Subcutaneous abdominal adipose tissue (tissue), 5 donors: Measurements from ENCODE around the gene FAM50A.
A peak's percentile ranks its signal among the peaks of the same experiment; 100 is the strongest.
"Not testable (repeated sequence)": the region's sequence is repeated elsewhere in the genome, so short reads cannot be mapped to it uniquely, and the experiment has no call there.

Experiments used
- H3K27ac ChIP-seq: one replicate; pipeline ENCODE4 v1.7.0; 2013; ENCODE audit warnings: low read depth, mild to moderate bottlenecking, inconsistent platforms, low read length, moderate library complexity
- H3K27me3 ChIP-seq, 5 donors: one replicate each; pipeline ENCODE4 v1.7.0; 2013; ENCODE audit warnings: low read length in 5 of 5, inconsistent platforms in 1 of 5; ENCODE audit not compliant: control insufficient read depth in 5 of 5, insufficient read depth in 4 of 5
- H3K36me3 ChIP-seq, 5 donors: one replicate each; pipeline ENCODE4 v1.7.0; 2013; ENCODE audit warnings: low read length in 5 of 5; ENCODE audit not compliant: control insufficient read depth in 5 of 5, insufficient read depth in 5 of 5
- H3K4me1 ChIP-seq, 5 donors: one replicate each; pipeline ENCODE4 v1.7.0; 2013; ENCODE audit warnings: low read length in 5 of 5, mild to moderate bottlenecking in 3 of 5, moderate library complexity in 1 of 5; ENCODE audit not compliant: control insufficient read depth in 5 of 5, insufficient read depth in 5 of 5
- H3K4me3 ChIP-seq, 5 donors: one replicate each; pipeline ENCODE4 v1.7.0; 2013; ENCODE audit warnings: low read length in 5 of 5, low read depth in 1 of 5
- H3K9ac ChIP-seq, 5 donors: one replicate each; pipeline ENCODE4 v1.7.0; 2013; ENCODE audit warnings: low read length in 5 of 5, mild to moderate bottlenecking in 4 of 5, moderate library complexity in 3 of 5
- H3K9me3 ChIP-seq, 5 donors: one replicate each; pipeline ENCODE4 v1.7.0; 2013; ENCODE audit warnings: low read length in 5 of 5; ENCODE audit not compliant: control insufficient read depth in 5 of 5
- donor health status: healthy.
- donor health status: healthy.
- donor health status: healthy.
- donor health status: healthy.
- donor health status: healthy.

Gene FAM50A, protein sequence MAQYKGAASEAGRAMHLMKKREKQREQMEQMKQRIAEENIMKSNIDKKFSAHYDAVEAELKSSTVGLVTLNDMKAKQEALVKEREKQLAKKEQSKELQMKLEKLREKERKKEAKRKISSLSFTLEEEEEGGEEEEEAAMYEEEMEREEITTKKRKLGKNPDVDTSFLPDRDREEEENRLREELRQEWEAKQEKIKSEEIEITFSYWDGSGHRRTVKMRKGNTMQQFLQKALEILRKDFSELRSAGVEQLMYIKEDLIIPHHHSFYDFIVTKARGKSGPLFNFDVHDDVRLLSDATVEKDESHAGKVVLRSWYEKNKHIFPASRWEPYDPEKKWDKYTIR

DNA sequence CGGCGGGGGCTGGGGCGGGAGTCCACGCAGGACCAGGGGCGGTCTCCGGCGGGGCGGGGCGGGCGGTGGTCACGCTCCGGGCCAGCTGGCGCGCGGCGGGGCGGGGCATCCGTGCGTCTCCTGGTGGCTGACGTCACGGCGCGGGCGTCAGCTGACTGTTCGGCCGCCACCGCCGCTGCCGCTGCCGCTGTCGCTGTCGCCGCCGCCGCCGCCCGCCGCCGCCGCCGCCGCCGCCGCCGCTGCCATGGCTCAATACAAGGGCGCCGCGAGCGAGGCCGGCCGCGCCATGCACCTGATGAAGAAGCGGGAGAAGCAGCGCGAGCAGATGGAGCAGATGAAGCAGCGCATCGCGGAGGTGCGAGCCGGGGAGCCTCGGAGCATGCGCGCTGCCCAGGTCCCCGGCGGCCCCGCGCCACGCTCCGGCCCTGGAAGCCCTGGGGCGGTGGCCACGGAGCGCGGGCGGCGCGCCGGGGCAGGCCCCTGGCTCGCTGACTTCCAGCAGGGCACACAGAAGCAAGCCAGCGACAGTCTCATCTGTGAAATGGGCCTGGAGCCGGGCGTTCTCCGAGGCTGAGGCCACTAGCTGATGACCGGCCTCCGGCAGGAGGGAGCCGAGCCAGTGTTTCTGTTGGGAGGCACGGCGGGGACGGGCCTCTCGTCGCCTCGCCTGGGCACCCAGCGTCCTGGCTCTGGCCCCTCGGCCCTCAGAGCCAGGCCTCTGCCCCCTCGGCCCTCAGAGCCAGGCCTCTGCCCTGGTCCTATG, at the start of gene FAM50A:
FAM50A (plus strand) TSS at position 150 of the 763 bp plus-strand sequence; CDS start at position 245, 95 bp downstream.
- Histone ChIP-seq H3K27ac (peak within 1 kb of the TSS; percentile 57), H3K9ac (peak within 1 kb of the TSS in 4 of 5 donors; percentile 48 to 78 (median 70)), H3K27me3 (peaks cover 0 to 10% (median 4%) of the 10 kb centered on the region in 5 donors), H3K9me3 (no peaks in the 10 kb centered on the region), H3K4me1 (peaks cover 0 to 26% (median 18%) of the 10 kb centered on the region in 5 donors), H3K4me3 (peak within 1 kb of the TSS; percentile 43 to 72 (median 61)), H3K36me3 (peaks cover 0 to 62% (median 33%) of the 10 kb centered on the region in 5 donors)

DNA sequence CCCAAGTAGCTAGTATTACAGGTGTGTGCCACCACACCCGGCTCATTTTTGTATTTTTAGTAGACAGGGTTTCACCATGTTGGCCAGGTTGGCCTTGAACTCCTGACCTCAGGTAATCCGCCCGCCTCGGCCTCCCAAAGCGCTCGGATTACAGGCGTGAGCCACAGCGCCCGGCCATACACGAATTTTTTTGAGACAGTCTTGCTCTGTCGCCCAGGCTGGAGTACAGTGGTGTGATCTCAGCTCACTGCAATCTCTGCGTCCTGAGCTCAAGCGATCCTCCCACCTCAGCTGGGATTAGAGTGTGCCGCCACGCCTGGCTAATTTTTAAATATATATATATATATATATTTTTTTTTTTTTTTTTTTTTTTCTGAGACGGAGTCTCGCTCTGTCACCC, 47.6 kb upstream of the FAM50A start:
- H3K9ac ChIP-seq, H3K27ac ChIP-seq, H3K4me3 ChIP-seq, H3K27me3 ChIP-seq: not testable (repeated sequence)
- peaks cover 0 to 24% (median 21%) of the 10 kb centered on the region in 5 donors for H3K36me3 ChIP-seq
- H3K9me3 ChIP-seq: peaks cover 0 to 11% (median 5%) of the 10 kb centered on the region in 5 donors
- peaks cover 8 to 29% (median 20%) of the 10 kb centered on the region in 5 donors for H3K4me1 ChIP-seq

DNA sequence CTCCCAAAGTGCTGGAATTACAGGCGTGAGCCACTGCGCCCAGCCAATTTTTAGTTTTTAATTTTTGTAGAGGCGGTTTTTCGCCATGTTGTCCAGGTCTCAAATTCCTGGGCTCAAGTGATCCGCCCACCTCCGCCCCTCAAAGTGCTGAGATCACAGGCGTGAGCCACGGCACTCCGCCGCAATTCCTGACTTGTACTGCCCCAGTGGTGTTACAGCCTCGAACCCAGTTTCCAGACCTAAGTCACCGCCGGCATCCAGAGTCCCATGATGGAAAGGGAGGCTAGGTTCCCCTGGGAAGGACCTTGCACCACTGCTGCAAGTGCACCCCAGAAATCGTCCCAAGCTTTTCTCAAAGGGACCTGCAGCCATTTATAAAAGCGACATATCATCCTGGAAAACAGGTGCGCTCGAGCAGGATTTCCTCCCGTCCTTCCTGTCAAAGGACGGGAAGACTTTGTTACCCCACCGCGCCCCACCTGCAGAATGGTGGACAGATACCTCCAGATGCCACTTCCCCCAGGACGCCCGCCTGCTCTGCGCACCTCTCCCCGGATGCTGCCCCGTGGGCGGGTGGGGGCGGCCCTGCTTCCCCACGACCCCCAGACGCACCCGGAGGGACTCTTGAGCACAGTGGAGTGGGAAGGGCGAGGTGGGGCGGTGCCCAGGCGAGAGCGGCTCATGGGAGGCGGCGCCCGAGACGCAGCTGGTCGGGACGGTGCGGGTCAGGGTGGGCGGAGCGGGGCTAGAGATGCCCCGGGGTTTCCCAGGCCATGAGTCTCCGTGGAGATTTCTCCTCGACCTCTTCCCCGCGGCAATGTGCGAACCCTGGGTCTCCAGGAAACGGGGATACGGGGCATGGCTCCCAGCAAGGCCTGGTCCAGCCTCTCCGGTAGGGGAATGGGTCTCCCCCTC, 46.7 kb upstream of the FAM50A start:
- peaks cover 8 to 29% (median 20%) of the 10 kb centered on the region in 5 donors for H3K4me1 ChIP-seq

DNA sequence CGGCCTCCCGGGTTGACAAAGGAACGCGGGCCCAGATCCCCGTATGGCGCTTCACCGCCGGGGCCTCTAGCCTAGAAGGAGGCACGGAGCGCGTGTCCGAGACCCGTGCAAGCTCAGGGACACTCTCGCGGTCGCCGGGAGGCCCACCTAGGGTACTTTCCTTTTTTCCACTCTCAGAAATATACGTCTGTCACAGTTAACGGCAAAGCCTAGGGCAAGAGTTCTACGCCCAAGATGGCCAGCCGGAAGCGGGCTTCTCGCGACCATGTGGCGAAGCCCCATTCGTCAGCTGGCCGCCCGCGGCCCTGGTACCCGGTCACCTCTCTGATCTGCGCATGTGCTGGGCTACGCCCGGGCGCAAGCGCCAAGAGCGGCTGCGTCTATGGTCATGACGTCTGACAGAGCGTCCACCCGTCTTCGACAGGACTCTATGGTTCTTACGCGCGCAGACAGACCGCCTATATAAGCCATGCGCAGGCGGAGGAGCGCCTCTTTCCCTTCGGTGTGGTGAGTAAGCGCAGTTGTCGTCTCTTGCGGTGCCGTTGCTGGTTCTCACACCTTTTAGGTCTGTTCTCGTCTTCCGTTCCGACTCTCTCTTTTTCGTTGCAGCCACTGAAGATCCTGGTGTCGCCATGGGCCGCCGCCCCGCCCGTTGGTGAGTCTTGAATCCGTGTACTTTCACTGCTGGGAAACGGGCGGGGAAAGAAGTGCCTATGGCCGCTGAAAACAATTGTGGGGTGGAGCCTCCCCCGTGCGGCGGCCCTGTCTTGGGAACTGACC, 45.9 kb upstream of the FAM50A start, which contains the start of gene RPL10:
RPL10 (plus strand) TSS at position 490 of the 780 bp plus-strand sequence; CDS start at position 633, 143 bp downstream.
- Histone ChIP-seq H3K27ac (peak within 1 kb of the TSS; percentile 95), H3K27me3 (peaks cover 0 to 7% (median 0%) of the 10 kb centered on the region in 5 donors), H3K36me3 (peaks cover 0 to 34% (median 22%) of the 10 kb centered on the region in 5 donors), H3K4me3 (peak within 1 kb of the TSS; percentile 71 to 88 (median 81)), H3K9ac (peak within 1 kb of the TSS; percentile 76 to 87 (median 84)), H3K9me3 (peaks cover 0 to 11% (median 5%) of the 10 kb centered on the region in 5 donors), H3K4me1 (peaks cover 8 to 29% (median 20%) of the 10 kb centered on the region in 5 donors)

More for the DNA sequence above, 46.7 kb upstream of the FAM50A start:
- H3K36me3 ChIP-seq: peaks cover 0 to 26% (median 22%) of the 10 kb centered on the region in 5 donors
- H3K27me3 ChIP-seq: peaks cover 0 to 4% (median 0%) of the 10 kb centered on the region in 5 donors
- H3K4me3 ChIP-seq: peak overlapping the region; percentile 48 to 88 (median 71)
- peak overlapping the region; percentile 95 for H3K27ac ChIP-seq
- peak overlapping the region in 4 of 5 donors; percentile 76 to 87 (median 76) for H3K9ac ChIP-seq
- H3K9me3 ChIP-seq: peaks cover 0 to 11% (median 5%) of the 10 kb centered on the region in 5 donors

DNA sequence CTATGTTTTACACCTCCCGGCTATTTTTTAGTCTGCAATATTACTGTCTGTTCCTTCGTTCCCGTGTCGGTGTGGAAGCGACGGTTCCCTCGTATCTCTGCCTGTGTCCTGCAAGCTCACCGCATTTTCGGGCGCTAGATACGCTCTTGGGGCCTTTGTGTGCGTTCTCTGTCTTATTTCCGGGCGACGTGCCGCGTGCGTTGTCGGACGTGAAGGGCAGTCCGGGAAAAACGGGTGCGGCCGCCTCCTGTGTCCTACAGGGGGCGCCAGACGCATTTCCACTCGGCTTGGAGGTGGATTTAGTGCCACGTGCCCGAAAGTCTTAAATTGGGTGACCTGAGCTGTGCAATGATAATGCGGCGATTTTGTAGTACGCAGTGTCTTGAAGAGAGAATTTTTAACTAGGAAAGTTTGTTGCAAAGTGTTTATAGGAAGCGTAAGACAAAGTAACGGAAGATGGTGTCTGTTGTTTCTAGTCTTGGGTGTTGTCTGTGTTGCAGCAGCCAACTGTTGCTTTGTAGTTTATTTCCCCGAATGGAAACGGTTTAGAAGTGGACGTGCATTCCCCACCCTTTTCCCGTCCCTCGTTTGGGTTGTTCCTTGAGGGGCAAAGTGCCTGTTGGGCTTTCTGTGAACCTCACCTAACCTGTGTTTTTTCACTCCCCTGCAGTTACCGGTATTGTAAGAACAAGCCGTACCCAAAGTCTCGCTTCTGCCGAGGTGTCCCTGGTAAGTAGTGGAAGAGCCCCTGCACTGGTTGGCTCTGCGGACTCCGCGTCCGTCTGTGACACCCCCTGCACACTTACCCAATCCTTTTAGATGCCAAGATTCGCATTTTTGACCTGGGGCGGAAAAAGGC, 45.0 kb upstream of the FAM50A start:
- Histone ChIP-seq H3K27ac (peak overlapping the region; percentile 95), H3K4me1 (peaks cover 8 to 29% (median 20%) of the 10 kb centered on the region in 5 donors), H3K36me3 (peaks cover 0 to 38% (median 25%) of the 10 kb centered on the region in 5 donors), H3K9ac (peak overlapping the region; percentile 74 to 87 (median 84)), H3K27me3 (peaks cover 0 to 7% (median 0%) of the 10 kb centered on the region in 5 donors), H3K4me3 (peak overlapping the region; percentile 71 to 88 (median 81)), H3K9me3 (peaks cover 0 to 11% (median 5%) of the 10 kb centered on the region in 5 donors)

DNA sequence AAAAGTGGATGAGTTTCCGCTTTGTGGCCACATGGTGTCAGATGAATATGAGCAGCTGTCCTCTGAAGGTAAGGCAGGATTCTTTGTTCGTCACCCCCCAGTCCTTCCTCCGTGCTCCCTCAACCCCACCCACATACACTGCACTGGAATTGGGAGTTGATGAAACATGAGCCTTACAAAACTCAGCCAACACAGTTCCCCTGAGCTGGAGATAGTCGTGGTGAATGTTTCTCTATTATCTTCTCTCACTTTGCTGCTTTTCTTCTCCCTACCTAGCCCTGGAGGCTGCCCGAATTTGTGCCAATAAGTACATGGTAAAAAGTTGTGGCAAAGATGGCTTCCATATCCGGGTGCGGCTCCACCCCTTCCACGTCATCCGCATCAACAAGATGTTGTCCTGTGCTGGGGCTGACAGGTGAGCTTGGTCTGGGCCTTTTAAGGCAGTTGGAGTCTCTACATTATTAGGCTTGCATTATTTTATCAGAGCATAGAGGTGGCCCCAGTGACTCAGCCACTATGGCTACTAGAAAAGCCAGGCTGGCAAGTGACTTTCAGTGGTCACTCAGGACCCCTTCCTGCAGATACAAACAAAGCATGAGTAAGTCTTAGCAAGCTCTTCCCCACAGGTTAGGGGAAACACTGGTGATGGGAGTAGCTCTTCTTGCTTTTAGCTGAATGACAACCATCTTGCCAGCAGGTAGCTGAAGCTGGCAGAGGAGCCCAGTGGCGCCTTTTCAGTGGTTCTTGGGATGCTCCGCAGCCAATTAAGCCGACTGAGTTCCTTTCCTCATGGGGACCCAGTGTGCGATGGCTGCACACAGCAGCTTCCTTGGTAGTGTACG, 44.2 kb upstream of the FAM50A start:
- peak overlapping the region; percentile 95 for H3K27ac ChIP-seq
- H3K4me1 ChIP-seq: peaks cover 8 to 29% (median 20%) of the 10 kb centered on the region in 5 donors
- peak overlapping the region; percentile 71 to 88 (median 81) for H3K4me3 ChIP-seq

DNA sequence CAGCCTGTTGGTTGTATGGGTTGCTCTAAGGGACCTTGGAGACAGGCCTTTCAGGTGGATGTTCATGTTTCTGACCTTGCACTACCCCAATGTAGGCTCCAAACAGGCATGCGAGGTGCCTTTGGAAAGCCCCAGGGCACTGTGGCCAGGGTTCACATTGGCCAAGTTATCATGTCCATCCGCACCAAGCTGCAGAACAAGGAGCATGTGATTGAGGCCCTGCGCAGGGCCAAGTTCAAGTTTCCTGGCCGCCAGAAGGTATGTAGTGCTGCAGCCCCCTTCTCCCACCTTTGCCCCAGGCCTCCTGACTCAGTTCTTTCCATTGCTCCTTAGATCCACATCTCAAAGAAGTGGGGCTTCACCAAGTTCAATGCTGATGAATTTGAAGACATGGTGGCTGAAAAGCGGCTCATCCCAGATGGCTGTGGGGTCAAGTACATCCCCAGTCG, 43.5 kb upstream of the FAM50A start:
- H3K27me3 ChIP-seq, H3K9ac ChIP-seq, H3K27ac ChIP-seq: not testable (repeated sequence)
- peaks cover 0 to 46% (median 28%) of the 10 kb centered on the region in 5 donors for H3K36me3 ChIP-seq
- H3K4me1 ChIP-seq: peaks cover 8 to 29% (median 20%) of the 10 kb centered on the region in 5 donors
- peaks cover 0 to 11% (median 5%) of the 10 kb centered on the region in 5 donors for H3K9me3 ChIP-seq
- peak overlapping the region in 2 of 5 donors; percentile 81 to 88 for H3K4me3 ChIP-seq

More for the DNA sequence above, 44.2 kb upstream of the FAM50A start:
- peak overlapping the region in 4 of 5 donors; percentile 56 to 87 (median 80) for H3K9ac ChIP-seq
- H3K9me3 ChIP-seq: peaks cover 0 to 11% (median 5%) of the 10 kb centered on the region in 5 donors
- peaks cover 0 to 41% (median 25%) of the 10 kb centered on the region in 5 donors for H3K36me3 ChIP-seq
- peaks cover 0 to 9% (median 0%) of the 10 kb centered on the region in 5 donors for H3K27me3 ChIP-seq
